Measurements from ENCODE around the gene ZBTB1.
"Not testable (repeated sequence)": the region's sequence is repeated elsewhere in the genome, so short reads cannot be mapped to it uniquely, and the experiment has no call there.

Gene ZBTB1

GRCh38 chr14:64513271-64513670 lies 8.7 kb downstream of the ZBTB1 start:
- no peak for TF ChIP-seq CTCF (IDR thresholded peaks at IDR 0.05; ENCODE audit: extremely low read depth, missing control alignments)
- DNase-seq (ENCODE audit: low spot score) = no peak

GRCh38 chr14:64515053-64515452 lies 10.5 kb downstream of the ZBTB1 start:
- no peak for TF ChIP-seq CTCF (IDR thresholded peaks at IDR 0.05; ENCODE audit: extremely low read depth, missing control alignments)

GRCh38 chr14:64516969-64517368 lies 12.4 kb downstream of the ZBTB1 start:
- TF ChIP-seq CTCF (IDR thresholded peaks at IDR 0.05; ENCODE audit: extremely low read depth, missing control alignments) = no peak
- no peak for DNase-seq (ENCODE audit: low spot score)

More at GRCh38 chr14:64515053-64515452, 10.5 kb downstream of the ZBTB1 start:
- DNase-seq (ENCODE audit: low spot score) = no peak

GRCh38 chr14:64517667-64518066 lies 13.1 kb downstream of the ZBTB1 start:
- not testable (repeated sequence) for DNase-seq (ENCODE audit: low spot score)

GRCh38 chr14:64518229-64518628 lies 13.7 kb downstream of the ZBTB1 start:
- DNase-seq (ENCODE audit: low spot score) = no peak

GRCh38 chr14:64520699-64521098 lies 16.1 kb downstream of the ZBTB1 start:
- no peak for DNase-seq (ENCODE audit: low spot score)

More at GRCh38 chr14:64518229-64518628, 13.7 kb downstream of the ZBTB1 start:
- TF ChIP-seq CTCF (IDR thresholded peaks at IDR 0.05; ENCODE audit: extremely low read depth, missing control alignments) = no peak

GRCh38 chr14:64522591-64523355 lies 18.2 kb downstream of the ZBTB1 start:
- no peak for TF ChIP-seq CTCF (IDR thresholded peaks at IDR 0.05; ENCODE audit: extremely low read depth, missing control alignments)
- no peak for DNase-seq (ENCODE audit: low spot score)

More at GRCh38 chr14:64520699-64521098, 16.1 kb downstream of the ZBTB1 start:
- TF ChIP-seq CTCF (IDR thresholded peaks at IDR 0.05; ENCODE audit: extremely low read depth, missing control alignments) = no peak

- no peak for TF ChIP-seq CTCF (IDR thresholded peaks at IDR 0.05; ENCODE audit: extremely low read depth, missing control alignments)
- no peak for DNase-seq (ENCODE audit: low spot score)
These were observed 20.8 kb downstream of the ZBTB1 start for GRCh38 chr14:64525354-64525753.

All from GM20000 (cell line).